PC-9 (cell line): ENCODE results near the gene CDC37L1.

Source experiments
- CTCF ChIP-seq: fragments of 200-600 bp; sonication (generic); conservative IDR thresholded peaks from 2 replicates; pipeline ENCODE4 v1.6.1; 2017; ENCODE audit warnings: mixed run types, antibody characterized with exemption, mild to moderate bottlenecking, moderate library complexity
- EZH2 ChIP-seq: fragments of 200-600 bp; sonication (generic); IDR thresholded peaks from 2 replicates; pipeline ENCODE4 v1.8.0; 2017; ENCODE audit warnings: antibody characterized with exemption, low read depth

- TF ChIP-seq CTCF = no peak
- no peak for TF ChIP-seq EZH2
Measured at GRCh38 chr9:4666042-4666699, 13.2 kb upstream of the CDC37L1 start, which contains the start of gene SPATA6L.
